ENCODE results near the gene SLC38A9.

GRCh38 chr5:55584398-55585205 is 127.5 kb downstream of the SLC38A9 start:
- TF ChIP-seq KLF16 (IDR thresholded peaks at IDR 0.05) (no peak), ARID2 (IDR thresholded peaks at IDR 0.05) (no peak), HDGF (IDR thresholded peaks at IDR 0.05) (no peak), POLR2AphosphoS5 (IDR thresholded peaks at IDR 0.05; ENCODE audit: control insufficient read depth, insufficient read depth, low read depth, low read length) (no peak), JUN (IDR thresholded peaks at IDR 0.05; ENCODE audit: borderline replicate concordance, low read depth, low read length) (no peak), JUN (CRISPR knock-in tag; IDR thresholded peaks at IDR 0.05; ENCODE audit: borderline replicate concordance) (no peak), POLR2A (conservative IDR thresholded peaks at IDR 0.05) (no peak), CTCF (IDR thresholded peaks at IDR 0.05 in 2 of 3, conservative IDR thresholded peaks at IDR 0.05 in 1 of 3; ENCODE audit: insufficient read depth in 2 of 3, low read depth in 1 of 3, low read length in 3 of 3) (no peak), ZNF778 (CRISPR knock-in tag; IDR thresholded peaks at IDR 0.05) (no peak), HIVEP1 (CRISPR knock-in tag; IDR thresholded peaks at IDR 0.05) (no peak)
- TF ChIP-seq, protein P1, sequence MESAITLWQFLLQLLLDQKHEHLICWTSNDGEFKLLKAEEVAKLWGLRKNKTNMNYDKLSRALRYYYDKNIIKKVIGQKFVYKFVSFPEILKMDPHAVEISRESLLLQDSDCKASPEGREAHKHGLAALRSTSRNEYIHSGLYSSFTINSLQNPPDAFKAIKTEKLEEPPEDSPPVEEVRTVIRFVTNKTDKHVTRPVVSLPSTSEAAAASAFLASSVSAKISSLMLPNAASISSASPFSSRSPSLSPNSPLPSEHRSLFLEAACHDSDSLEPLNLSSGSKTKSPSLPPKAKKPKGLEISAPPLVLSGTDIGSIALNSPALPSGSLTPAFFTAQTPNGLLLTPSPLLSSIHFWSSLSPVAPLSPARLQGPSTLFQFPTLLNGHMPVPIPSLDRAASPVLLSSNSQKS (CRISPR knock-in tag; IDR thresholded peaks at IDR 0.05), result no peak
